ENCODE results near the gene TNFRSF21. TPM values are rescaled to one million over a fixed set of nuclear protein-coding genes. Genes with fewer than 3 reads are reported as not detected.

Gene TNFRSF21
- total RNA-seq, 1 experiment from 2014 or later: 47.3 TPM

GRCh38 chr6:47239546-47239945 is 70.2 kb downstream of the TNFRSF21 start:
- Mint-ChIP-seq H3K27me3 (ENCODE audit: low read depth) (no peaks in the 10 kb centered on the region), H3K4me1 (peaks cover 50% of the 10 kb centered on the region), H3K9me3 (peaks cover 3% of the 10 kb centered on the region), H3K4me3 (no peak overlapping the region), H3K36me3 (peaks cover 14% of the 10 kb centered on the region), H3K27ac (peak overlapping the region; percentile 17; the same call in 1 of the 2 replicates)
- POLR2A ChIA-PET: no interaction called here
- DNase-seq (ENCODE audit: low spot score) (no peak), ATAC-seq (no peak)
- TF ChIP-seq, protein P1, sequence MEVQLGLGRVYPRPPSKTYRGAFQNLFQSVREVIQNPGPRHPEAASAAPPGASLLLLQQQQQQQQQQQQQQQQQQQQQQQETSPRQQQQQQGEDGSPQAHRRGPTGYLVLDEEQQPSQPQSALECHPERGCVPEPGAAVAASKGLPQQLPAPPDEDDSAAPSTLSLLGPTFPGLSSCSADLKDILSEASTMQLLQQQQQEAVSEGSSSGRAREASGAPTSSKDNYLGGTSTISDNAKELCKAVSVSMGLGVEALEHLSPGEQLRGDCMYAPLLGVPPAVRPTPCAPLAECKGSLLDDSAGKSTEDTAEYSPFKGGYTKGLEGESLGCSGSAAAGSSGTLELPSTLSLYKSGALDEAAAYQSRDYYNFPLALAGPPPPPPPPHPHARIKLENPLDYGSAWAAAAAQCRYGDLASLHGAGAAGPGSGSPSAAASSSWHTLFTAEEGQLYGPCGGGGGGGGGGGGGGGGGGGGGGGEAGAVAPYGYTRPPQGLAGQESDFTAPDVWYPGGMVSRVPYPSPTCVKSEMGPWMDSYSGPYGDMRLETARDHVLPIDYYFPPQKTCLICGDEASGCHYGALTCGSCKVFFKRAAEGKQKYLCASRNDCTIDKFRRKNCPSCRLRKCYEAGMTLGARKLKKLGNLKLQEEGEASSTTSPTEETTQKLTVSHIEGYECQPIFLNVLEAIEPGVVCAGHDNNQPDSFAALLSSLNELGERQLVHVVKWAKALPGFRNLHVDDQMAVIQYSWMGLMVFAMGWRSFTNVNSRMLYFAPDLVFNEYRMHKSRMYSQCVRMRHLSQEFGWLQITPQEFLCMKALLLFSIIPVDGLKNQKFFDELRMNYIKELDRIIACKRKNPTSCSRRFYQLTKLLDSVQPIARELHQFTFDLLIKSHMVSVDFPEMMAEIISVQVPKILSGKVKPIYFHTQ (CRISPR knock-in tag; IDR thresholded peaks at IDR 0.05): no peak
- TF ChIP-seq ZNF317 (CRISPR knock-in tag; IDR thresholded peaks at IDR 0.05; ENCODE audit: borderline replicate concordance, low read depth): no peak
- no peak for TF ChIP-seq OVOL2 (CRISPR knock-in tag; IDR thresholded peaks at IDR 0.05; ENCODE audit: borderline replicate concordance)
- no peak for TF ChIP-seq GABPB1 (CRISPR knock-in tag; IDR thresholded peaks at IDR 0.05)
- TF ChIP-seq, protein P2, sequence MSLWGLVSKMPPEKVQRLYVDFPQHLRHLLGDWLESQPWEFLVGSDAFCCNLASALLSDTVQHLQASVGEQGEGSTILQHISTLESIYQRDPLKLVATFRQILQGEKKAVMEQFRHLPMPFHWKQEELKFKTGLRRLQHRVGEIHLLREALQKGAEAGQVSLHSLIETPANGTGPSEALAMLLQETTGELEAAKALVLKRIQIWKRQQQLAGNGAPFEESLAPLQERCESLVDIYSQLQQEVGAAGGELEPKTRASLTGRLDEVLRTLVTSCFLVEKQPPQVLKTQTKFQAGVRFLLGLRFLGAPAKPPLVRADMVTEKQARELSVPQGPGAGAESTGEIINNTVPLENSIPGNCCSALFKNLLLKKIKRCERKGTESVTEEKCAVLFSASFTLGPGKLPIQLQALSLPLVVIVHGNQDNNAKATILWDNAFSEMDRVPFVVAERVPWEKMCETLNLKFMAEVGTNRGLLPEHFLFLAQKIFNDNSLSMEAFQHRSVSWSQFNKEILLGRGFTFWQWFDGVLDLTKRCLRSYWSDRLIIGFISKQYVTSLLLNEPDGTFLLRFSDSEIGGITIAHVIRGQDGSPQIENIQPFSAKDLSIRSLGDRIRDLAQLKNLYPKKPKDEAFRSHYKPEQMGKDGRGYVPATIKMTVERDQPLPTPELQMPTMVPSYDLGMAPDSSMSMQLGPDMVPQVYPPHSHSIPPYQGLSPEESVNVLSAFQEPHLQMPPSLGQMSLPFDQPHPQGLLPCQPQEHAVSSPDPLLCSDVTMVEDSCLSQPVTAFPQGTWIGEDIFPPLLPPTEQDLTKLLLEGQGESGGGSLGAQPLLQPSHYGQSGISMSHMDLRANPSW (CRISPR knock-in tag; conservative IDR thresholded peaks at IDR 0.05; ENCODE audit: low read depth): no peak
- TF ChIP-seq, protein P3, sequence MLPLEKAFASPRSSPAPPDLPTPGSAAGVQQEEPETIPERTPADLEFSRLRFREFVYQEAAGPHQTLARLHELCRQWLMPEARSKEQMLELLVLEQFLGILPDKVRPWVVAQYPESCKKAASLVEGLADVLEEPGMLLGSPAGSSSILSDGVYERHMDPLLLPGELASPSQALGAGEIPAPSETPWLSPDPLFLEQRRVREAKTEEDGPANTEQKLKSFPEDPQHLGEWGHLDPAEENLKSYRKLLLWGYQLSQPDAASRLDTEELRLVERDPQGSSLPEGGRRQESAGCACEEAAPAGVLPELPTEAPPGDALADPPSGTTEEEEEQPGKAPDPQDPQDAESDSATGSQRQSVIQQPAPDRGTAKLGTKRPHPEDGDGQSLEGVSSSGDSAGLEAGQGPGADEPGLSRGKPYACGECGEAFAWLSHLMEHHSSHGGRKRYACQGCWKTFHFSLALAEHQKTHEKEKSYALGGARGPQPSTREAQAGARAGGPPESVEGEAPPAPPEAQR (CRISPR knock-in tag; IDR thresholded peaks at IDR 0.05): no peak
- no peak for TF ChIP-seq PRRX2 (CRISPR knock-in tag; IDR thresholded peaks at IDR 0.05)
- no peak for TF ChIP-seq CDX4 (CRISPR knock-in tag; IDR thresholded peaks at IDR 0.05; ENCODE audit: borderline replicate concordance)
- no peak for TF ChIP-seq E2F5 (CRISPR knock-in tag; IDR thresholded peaks at IDR 0.05)
- no peak for TF ChIP-seq ZNF671 (CRISPR knock-in tag; IDR thresholded peaks at IDR 0.05)
- CTCF ChIA-PET: no interaction called here

DNA sequence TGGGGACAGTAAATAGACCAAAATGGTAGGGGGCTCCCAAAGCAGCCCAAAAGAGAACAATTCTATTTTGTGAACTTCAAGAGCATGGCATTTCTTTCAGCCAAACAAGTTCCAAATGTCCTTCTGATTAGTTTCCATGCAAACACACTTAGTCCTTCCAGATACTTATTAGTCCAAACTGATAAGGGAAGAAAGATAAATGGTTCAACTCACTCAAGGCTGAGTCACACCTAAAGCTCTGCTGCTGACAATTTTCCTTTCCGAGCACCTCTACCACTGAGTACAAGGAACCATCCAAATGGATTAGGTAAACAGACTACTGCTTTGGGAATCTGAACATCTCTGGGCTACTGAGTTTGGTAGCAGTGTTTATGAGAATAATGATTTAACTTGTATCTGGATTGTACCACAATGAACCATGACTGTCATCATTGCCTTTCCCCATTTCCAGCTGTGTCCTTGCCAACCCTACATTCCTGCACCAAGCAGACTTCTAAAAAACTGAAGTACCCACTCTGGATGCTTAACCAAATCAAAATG is 71.2 kb downstream of the TNFRSF21 start:
- H3K27ac Mint-ChIP-seq: 0 out of 2 replicates have a peak overlapping the region, but pooled peaks have one; percentile 17
- H3K4me3 Mint-ChIP-seq: no peak overlapping the region
- CTCF ChIA-PET: no interaction called here
- peaks cover 55% of the 10 kb centered on the region for H3K4me1 Mint-ChIP-seq
- peaks cover 9% of the 10 kb centered on the region for H3K36me3 Mint-ChIP-seq
- POLR2A ChIA-PET: no interaction called here
- H3K9me3 Mint-ChIP-seq: no peaks in the 10 kb centered on the region
- ATAC-seq (no peak), DNase-seq (ENCODE audit: low spot score) (no peak)
- no peaks in the 10 kb centered on the region for H3K27me3 Mint-ChIP-seq (ENCODE audit: low read depth)
- TF ChIP-seq, protein P4, sequence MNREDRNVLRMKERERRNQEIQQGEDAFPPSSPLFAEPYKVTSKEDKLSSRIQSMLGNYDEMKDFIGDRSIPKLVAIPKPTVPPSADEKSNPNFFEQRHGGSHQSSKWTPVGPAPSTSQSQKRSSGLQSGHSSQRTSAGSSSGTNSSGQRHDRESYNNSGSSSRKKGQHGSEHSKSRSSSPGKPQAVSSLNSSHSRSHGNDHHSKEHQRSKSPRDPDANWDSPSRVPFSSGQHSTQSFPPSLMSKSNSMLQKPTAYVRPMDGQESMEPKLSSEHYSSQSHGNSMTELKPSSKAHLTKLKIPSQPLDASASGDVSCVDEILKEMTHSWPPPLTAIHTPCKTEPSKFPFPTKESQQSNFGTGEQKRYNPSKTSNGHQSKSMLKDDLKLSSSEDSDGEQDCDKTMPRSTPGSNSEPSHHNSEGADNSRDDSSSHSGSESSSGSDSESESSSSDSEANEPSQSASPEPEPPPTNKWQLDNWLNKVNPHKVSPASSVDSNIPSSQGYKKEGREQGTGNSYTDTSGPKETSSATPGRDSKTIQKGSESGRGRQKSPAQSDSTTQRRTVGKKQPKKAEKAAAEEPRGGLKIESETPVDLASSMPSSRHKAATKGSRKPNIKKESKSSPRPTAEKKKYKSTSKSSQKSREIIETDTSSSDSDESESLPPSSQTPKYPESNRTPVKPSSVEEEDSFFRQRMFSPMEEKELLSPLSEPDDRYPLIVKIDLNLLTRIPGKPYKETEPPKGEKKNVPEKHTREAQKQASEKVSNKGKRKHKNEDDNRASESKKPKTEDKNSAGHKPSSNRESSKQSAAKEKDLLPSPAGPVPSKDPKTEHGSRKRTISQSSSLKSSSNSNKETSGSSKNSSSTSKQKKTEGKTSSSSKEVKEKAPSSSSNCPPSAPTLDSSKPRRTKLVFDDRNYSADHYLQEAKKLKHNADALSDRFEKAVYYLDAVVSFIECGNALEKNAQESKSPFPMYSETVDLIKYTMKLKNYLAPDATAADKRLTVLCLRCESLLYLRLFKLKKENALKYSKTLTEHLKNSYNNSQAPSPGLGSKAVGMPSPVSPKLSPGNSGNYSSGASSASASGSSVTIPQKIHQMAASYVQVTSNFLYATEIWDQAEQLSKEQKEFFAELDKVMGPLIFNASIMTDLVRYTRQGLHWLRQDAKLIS (CRISPR knock-in tag; IDR thresholded peaks at IDR 0.05; ENCODE audit: borderline replicate concordance): no peak
- TF ChIP-seq CBFB (CRISPR knock-in tag; IDR thresholded peaks at IDR 0.05; ENCODE audit: low read depth) (no peak), ZNF138 (CRISPR knock-in tag; conservative IDR thresholded peaks at IDR 0.05) (no peak), MYBL2 (CRISPR knock-in tag; IDR thresholded peaks at IDR 0.05) (no peak), MAX (CRISPR knock-in tag; IDR thresholded peaks at IDR 0.05) (no peak), RORB (CRISPR knock-in tag; IDR thresholded peaks at IDR 0.05) (no peak), PRRX2 (CRISPR knock-in tag; IDR thresholded peaks at IDR 0.05) (no peak), ZNF423 (CRISPR knock-in tag; IDR thresholded peaks at IDR 0.05) (no peak)
- TF ChIP-seq, protein P2 (CRISPR knock-in tag; conservative IDR thresholded peaks at IDR 0.05; ENCODE audit: low read depth): no peak

Data from WTC11 (cell line).